Vagina (tissue), 2 donors: ENCODE results near the gene SERGEF. TPM values are rescaled to one million over a fixed set of nuclear protein-coding genes. Genes with fewer than 3 reads are reported as not detected.
A peak's percentile ranks its signal among the peaks of the same experiment; 100 is the strongest.

ENCODE experiments used
- DNase-seq, 2 donors: peaks; one replicate each; pipeline ENCODE4 v3.0.0-alpha.2; 2017; ENCODE audit errors: extremely low spot score in 2 of 2
- H3K27ac ChIP-seq: fragments of 200-600 bp; sonication (generic); one replicate; pipeline ENCODE4 v1.5.1; 2019
- H3K27me3 ChIP-seq: fragments of 200-600 bp; sonication (generic); one replicate; pipeline ENCODE4 v1.5.1; 2019
- H3K36me3 ChIP-seq, 2 donors: fragments of 200-600 bp; sonication (generic); one replicate each; pipeline ENCODE4 v1.5.1; 2017 to 2019
- H3K4me1 ChIP-seq: fragments of 200-600 bp; sonication (generic); one replicate; pipeline ENCODE4 v1.5.1; 2019
- H3K4me3 ChIP-seq, 2 donors: fragments of 200-600 bp; sonication (generic); 1 replicate in 1 of 2; 2 replicates in 1 of 2; pipeline ENCODE4 v1.5.1; 2016 to 2019
- H3K9me3 ChIP-seq: fragments of 200-600 bp; sonication (generic); one replicate; pipeline ENCODE4 v1.5.1; 2019
- POLR2A ChIP-seq, 2 donors: fragments of 450-650 bp; IDR thresholded peaks; one replicate each; pipeline ENCODE4 v1.6.1; 2017; ENCODE audit warnings: antibody characterized with exemption in 2 of 2, mild to moderate bottlenecking in 2 of 2, moderate library complexity in 2 of 2
- POLR2AphosphoS5 ChIP-seq, 2 donors: sonication (generic); formaldehyde crosslinking; IDR thresholded peaks; one replicate each; pipeline ENCODE4 v1.9.0; 2017; ENCODE audit warnings: antibody characterized with exemption in 2 of 2, mild to moderate bottlenecking in 2 of 2, low read depth in 1 of 2; ENCODE audit not compliant: insufficient read depth in 1 of 2
- intact Hi-C: fragments of 100-400 bp; cut with DNase I; formaldehyde crosslinking; loops from one replicate; pipeline ENCODE4 v1.15.1; 2023
- total RNA-seq: library from RNA; depleted of rRNA; stranded (reverse); fragments of >200 nt; gene quantifications from one replicate; pipeline ENCODE4 v1.2.3, GENCODE V29; 2016
- TF ChIP-seq, protein P1 (sequence below), 3 experiments: fragments of 450-650 bp in 2 of 3; fragments of 200-600 bp in 1 of 3; sonication (generic) in 1 of 3; IDR thresholded peaks; one replicate each; pipeline ENCODE4 v1.5.1; 2017 to 2019; ENCODE audit warnings: antibody characterized with exemption in 3 of 3, mild to moderate bottlenecking in 2 of 3, moderate library complexity in 2 of 3

Gene SERGEF
- total RNA-seq, 1 donor from 2014 or later, result 30.7 TPM

DNA sequence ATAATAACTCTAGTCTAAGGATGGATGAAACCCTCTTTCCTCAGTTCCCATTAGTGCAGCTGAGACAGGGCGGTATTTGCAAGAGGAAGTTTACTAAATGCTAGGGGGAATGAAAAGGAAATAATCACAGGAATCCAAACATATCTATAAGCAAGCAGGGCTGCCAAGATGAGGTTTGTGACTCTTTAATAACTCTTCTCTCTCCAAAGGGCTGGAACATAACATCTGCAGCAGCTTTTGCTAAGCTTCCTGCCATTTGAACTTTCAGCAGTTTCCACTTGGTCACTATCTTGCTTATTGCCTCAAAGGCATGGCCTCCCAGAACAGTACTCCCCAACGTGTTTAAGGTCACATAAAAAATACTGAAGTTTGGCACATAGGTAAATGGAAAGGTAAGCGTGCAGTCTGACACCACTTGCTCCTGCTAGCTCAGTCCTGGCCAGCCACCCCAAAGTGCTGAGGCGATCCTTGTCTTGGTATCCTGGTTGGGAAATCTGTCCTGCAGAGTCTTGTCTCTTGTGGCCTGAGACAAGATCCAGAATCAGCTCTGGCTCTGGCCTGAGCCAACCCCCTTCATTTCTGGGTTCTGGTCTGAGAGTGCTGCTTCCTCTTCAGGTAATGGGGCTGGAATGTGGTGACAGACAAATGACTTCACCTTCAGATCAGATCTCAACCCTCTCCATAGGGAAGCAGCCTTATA lies 196.5 kb downstream of the SERGEF start:
- Histone ChIP-seq H3K4me1 (peaks cover 26% of the 10 kb centered on the region), H3K36me3 (no peaks in the 10 kb centered on the region), H3K4me3 (no peak overlapping the region), H3K27me3 (no peaks in the 10 kb centered on the region), H3K27ac (no peak overlapping the region), H3K9me3 (no peaks in the 10 kb centered on the region)
- intact Hi-C loops, result no loop called here
- TF ChIP-seq, protein P1, sequence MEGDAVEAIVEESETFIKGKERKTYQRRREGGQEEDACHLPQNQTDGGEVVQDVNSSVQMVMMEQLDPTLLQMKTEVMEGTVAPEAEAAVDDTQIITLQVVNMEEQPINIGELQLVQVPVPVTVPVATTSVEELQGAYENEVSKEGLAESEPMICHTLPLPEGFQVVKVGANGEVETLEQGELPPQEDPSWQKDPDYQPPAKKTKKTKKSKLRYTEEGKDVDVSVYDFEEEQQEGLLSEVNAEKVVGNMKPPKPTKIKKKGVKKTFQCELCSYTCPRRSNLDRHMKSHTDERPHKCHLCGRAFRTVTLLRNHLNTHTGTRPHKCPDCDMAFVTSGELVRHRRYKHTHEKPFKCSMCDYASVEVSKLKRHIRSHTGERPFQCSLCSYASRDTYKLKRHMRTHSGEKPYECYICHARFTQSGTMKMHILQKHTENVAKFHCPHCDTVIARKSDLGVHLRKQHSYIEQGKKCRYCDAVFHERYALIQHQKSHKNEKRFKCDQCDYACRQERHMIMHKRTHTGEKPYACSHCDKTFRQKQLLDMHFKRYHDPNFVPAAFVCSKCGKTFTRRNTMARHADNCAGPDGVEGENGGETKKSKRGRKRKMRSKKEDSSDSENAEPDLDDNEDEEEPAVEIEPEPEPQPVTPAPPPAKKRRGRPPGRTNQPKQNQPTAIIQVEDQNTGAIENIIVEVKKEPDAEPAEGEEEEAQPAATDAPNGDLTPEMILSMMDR (IDR thresholded peaks at IDR 0.05), result no peak
- TF ChIP-seq POLR2A (IDR thresholded peaks at IDR 0.05) (no peak), POLR2AphosphoS5 (IDR thresholded peaks at IDR 0.05; ENCODE audit: insufficient read depth in 1 of 2, low read depth in 1 of 2) (no peak)
- no peak for DNase-seq

DNA sequence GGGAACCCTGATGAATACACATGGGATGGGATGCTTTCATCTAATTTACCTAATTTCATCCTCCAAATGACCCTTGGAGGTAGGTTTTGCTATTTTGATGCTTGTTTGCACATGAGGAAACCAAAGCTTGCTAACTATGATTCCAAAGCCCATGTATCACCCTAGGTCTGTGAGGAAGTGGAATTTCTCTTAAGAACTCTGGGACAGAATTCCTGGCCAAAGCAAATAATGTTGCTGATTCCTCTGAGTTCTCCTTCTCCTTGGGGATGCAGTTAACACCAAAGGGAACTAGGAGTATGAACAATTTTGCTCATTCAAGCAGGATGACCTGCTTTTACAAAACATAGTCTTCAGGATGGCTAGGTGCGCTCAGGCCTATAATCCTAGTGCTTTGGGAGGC lies 198.3 kb downstream of the SERGEF start:
- Histone ChIP-seq H3K4me1 (peaks cover 39% of the 10 kb centered on the region), H3K36me3 (no peaks in the 10 kb centered on the region), H3K9me3 (no peaks in the 10 kb centered on the region), H3K27ac (no peak overlapping the region), H3K27me3 (no peaks in the 10 kb centered on the region), H3K4me3 (no peak overlapping the region)
- TF ChIP-seq POLR2A (IDR thresholded peaks at IDR 0.05), result no peak
- DNase-seq, result no peak
- intact Hi-C loops, result no loop called here

DNA sequence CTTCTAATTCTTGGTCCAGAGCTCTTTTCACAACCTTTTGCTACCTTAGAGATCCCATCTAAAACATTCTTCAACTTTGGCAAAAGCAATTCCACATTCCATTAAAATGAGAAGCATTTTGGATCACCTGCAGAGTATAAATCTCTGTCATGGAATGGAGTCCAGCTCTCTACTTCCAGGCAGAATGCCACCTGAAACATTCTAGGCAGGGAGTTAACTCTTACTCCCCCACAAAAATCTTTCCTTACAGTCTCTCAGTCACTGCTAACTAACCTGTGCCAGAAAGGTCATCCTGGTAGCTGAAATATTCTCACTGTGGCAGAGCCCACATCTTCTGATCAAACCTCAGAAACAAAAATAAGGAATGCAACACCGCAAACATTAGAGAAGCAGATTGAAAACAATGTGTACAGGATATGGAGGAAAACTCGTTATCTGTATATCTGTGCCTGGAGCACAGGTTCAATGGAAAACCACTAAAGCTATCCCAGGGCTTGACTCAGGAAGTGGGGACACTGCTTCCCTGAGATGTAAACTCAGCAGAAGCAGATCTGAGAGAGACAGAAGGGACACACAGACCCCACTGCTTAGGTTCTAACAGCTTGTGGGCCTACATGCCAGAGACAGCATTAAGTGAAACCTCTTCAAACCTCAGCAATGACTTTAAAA lies 199.3 kb downstream of the SERGEF start:
- no peaks in the 10 kb centered on the region for H3K27me3 ChIP-seq
- DNase-seq, result no peak
- no peaks in the 10 kb centered on the region for H3K9me3 ChIP-seq
- H3K36me3 ChIP-seq, result no peaks in the 10 kb centered on the region
- H3K27ac ChIP-seq, result peak overlapping the region; percentile 25
- peaks cover 39% of the 10 kb centered on the region for H3K4me1 ChIP-seq
- TF ChIP-seq, protein P1 (IDR thresholded peaks at IDR 0.05), result no peak
- TF ChIP-seq POLR2A (IDR thresholded peaks at IDR 0.05), result no peak
- TF ChIP-seq POLR2AphosphoS5 (IDR thresholded peaks at IDR 0.05; ENCODE audit: insufficient read depth in 1 of 2, low read depth in 1 of 2), result no peak
- intact Hi-C loops, result no loop called here
- H3K4me3 ChIP-seq, result no peak overlapping the region

DNA sequence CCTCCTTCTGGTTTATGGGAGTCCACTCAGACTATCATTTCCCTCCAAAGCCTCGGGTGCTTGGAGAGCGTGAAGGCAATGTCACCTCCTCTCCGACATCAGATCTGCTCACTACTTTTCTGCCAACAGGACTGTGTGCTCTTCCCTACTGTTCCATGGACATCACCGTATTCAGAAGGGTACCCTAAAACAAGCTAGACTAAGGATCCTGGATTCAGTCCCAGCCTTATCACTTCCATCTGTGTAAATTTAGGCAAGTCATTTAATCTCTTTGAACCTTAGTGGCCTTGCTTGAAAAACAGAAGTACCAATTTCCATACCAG lies 200.0 kb downstream of the SERGEF start:
- no peak for DNase-seq
- peaks cover 39% of the 10 kb centered on the region for H3K4me1 ChIP-seq
- H3K27ac ChIP-seq, result peak overlapping the region; percentile 25
- H3K36me3 ChIP-seq, result no peaks in the 10 kb centered on the region
- H3K9me3 ChIP-seq, result no peaks in the 10 kb centered on the region
- no peak overlapping the region for H3K4me3 ChIP-seq
- TF ChIP-seq, protein P1 (IDR thresholded peaks at IDR 0.05), result no peak
- no peak for TF ChIP-seq POLR2AphosphoS5 (IDR thresholded peaks at IDR 0.05; ENCODE audit: insufficient read depth in 1 of 2, low read depth in 1 of 2)
- no peak for TF ChIP-seq POLR2A (IDR thresholded peaks at IDR 0.05)
- no peaks in the 10 kb centered on the region for H3K27me3 ChIP-seq
- intact Hi-C loops, result no loop called here

DNA sequence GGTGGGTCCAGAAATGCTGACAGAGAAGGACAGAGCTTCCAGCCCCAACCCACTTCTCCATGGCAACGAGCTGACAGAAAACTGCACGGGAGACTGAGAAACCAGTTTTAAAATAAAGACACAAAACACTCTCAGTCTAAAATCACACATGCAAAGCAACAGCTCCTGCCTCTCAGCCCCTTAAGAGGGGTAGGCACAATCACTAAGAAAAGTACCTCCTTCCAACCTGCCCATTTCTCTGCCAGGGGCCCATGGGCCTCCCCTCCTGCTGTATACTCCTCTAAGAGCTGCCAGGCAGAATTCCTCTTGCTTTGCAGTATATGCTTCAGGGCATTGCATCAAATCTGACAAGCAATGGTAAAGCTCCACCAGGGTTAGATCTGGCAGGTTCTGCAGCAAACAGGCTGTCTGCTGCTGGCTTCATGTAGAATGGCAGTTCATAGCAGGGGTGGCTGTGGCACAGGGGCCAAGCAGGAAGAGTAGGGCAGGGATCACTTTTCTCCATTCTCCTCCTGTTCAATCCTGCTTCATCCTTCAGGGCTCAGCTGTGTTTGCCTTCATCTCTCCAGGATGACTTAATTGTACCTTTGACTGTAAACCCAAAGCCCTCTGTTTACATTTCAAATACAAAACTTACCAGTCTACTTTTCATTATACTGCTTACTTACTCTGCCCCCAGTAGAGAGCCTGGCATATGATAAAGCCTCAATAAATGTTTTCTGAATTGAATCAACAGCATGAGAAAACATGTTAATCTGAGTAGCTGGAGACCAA lies 200.6 kb downstream of the SERGEF start:
- Histone ChIP-seq H3K4me3 (no peak overlapping the region), H3K36me3 (no peaks in the 10 kb centered on the region), H3K9me3 (no peaks in the 10 kb centered on the region), H3K27me3 (no peaks in the 10 kb centered on the region), H3K4me1 (peaks cover 39% of the 10 kb centered on the region), H3K27ac (no peak overlapping the region)
- intact Hi-C loops, result no loop called here
- no peak for TF ChIP-seq POLR2AphosphoS5 (IDR thresholded peaks at IDR 0.05; ENCODE audit: insufficient read depth in 1 of 2, low read depth in 1 of 2)
- TF ChIP-seq, protein P1 (IDR thresholded peaks at IDR 0.05), result no peak
- no peak for TF ChIP-seq POLR2A (IDR thresholded peaks at IDR 0.05)
- no peak for DNase-seq
